A549 (cell line): ENCODE data around the gene F5. TPM values are rescaled to one million over a fixed set of nuclear protein-coding genes. Genes with fewer than 3 reads are reported as not detected.

Experiments used
- ATAC-seq, 2 experiments: fragments of 200-7000 bp in 1 of 2; fragments of >200 bp in 1 of 2; cut with Nextera tagmentation in 1 of 2; cut with Tn5 transposase in 1 of 2; 3 replicates each; pipeline versions ENCODE4 v1.8.0 to v1.9.1; 2018 to 2020; ENCODE audit warnings: mild to moderate bottlenecking in 1 of 2, moderate library complexity in 1 of 2
- CTCF ChIA-PET: fragments of 300-600 bp; sonication (Branson Sonifier 250); formaldehyde crosslinking; extraction: SDS; loops from one replicate; lab custom pipeline; 2021; ENCODE audit warnings: antibody characterized with exemption, inconsistent platforms; lab: Yijun Ruan, JAX
- POLR2A ChIA-PET: fragments of 350-600 bp; formaldehyde crosslinking; extraction: SDS; loops from one replicate; lab custom pipeline; 2021; ENCODE audit warnings: antibody characterized with exemption, inconsistent platforms; lab: Yijun Ruan, JAX
- DNase-seq, 2 experiments: peaks; one replicate each; pipeline versions ENCODE4 v3.0.0 to v3.0.0-alpha.2; 2011 to 2016; ENCODE audit warnings: low read depth in 1 of 2, low spot score in 1 of 2
- FAIRE-seq: peaks from 2 replicates; lab custom pipeline; 2011; peaks lifted over from hg19 to GRCh38; lab: Jason Lieb, UNC
- H3K27ac ChIP-seq, 2 experiments: fragments of >200 bp; sonication (Bioruptor Twin); formaldehyde crosslinking; 3 replicates each; pipeline ENCODE4 v1.5.1; 2016 to 2017
- H3K4me1 ChIP-seq: fragments of >200 bp; sonication (Bioruptor Twin); formaldehyde crosslinking; 3 replicates; pipeline ENCODE4 v1.6.1; 2016
- H3K4me2 ChIP-seq: fragments of >200 bp; sonication (Bioruptor Twin); formaldehyde crosslinking; 3 replicates; pipeline ENCODE4 v1.6.1; 2016
- H3K4me3 ChIP-seq: fragments of >200 bp; sonication (Bioruptor Twin); formaldehyde crosslinking; 3 replicates; pipeline ENCODE4 v1.5.1; 2016
- H3K9me3 ChIP-seq: fragments of >200 bp; sonication (Bioruptor Twin); formaldehyde crosslinking; 3 replicates; pipeline ENCODE4 v1.6.1; 2016
- CBX2 ChIP-seq: fragments of 200-600 bp; sonication (generic); IDR thresholded peaks from 2 replicates; pipeline ENCODE4 v1.6.1; 2016; ENCODE audit warnings: low read depth, mild to moderate bottlenecking, borderline replicate concordance
- CBX8 ChIP-seq: fragments of 200-600 bp; sonication (generic); IDR thresholded peaks from 2 replicates; pipeline ENCODE4 v1.6.1; 2016
- EP300 ChIP-seq, 2 experiments: fragments of >200 bp; sonication (Bioruptor Twin); formaldehyde crosslinking; IDR thresholded peaks; 2 replicates in 1 of 2; 3 replicates in 1 of 2; pipeline ENCODE4 v1.6.1; 2016 to 2017
- FOSL2 ChIP-seq, 2 experiments: fragments of 450-650 bp in 1 of 2; fragments of >200 bp in 1 of 2; sonication (Bioruptor Twin) in 1 of 2; formaldehyde crosslinking; IDR thresholded peaks; 2 replicates each; pipeline versions ENCODE4 v1.5.0 to v1.6.1; 2016 to 2020; ENCODE audit warnings: mild to moderate bottlenecking in 1 of 2, moderate library complexity in 1 of 2
- HDAC2 ChIP-seq: fragments of 200-600 bp; sonication (generic); IDR thresholded peaks from 2 replicates; pipeline ENCODE4 v1.6.1; 2016
- HEYL ChIP-seq: fragments of 250-450 bp; sonication (Bioruptor Pico); IDR thresholded peaks from 2 replicates; pipeline ENCODE4 v1.8.0; 2021; ENCODE audit warnings: mild to moderate bottlenecking, moderate library complexity
- HOXA7 ChIP-seq: fragments of 250-450 bp; sonication (Bioruptor Pico); IDR thresholded peaks from 2 replicates; pipeline ENCODE4 v1.5.0; 2020; ENCODE audit warnings: mild to moderate bottlenecking, moderate library complexity
- JUN ChIP-seq, 2 experiments: fragments of >200 bp; sonication (Bioruptor Twin); formaldehyde crosslinking; IDR thresholded peaks; 2 replicates in 1 of 2; 3 replicates in 1 of 2; pipeline ENCODE4 v1.6.1; 2016 to 2017
- KDM1A ChIP-seq: fragments of 200-600 bp; sonication (generic); IDR thresholded peaks from 2 replicates; pipeline ENCODE4 v1.6.1; 2016; ENCODE audit warnings: low read depth, mild to moderate bottlenecking
- KDM5A ChIP-seq: fragments of 200-600 bp; sonication (generic); IDR thresholded peaks from 2 replicates; pipeline ENCODE4 v1.6.1; 2016; ENCODE audit warnings: antibody characterized with exemption, mild to moderate bottlenecking
- MAZ ChIP-seq: fragments of 150-350 bp; IDR thresholded peaks from 2 replicates; pipeline ENCODE4 v1.6.1; 2014; ENCODE audit warnings: antibody characterized with exemption, low read depth, low read length, borderline replicate concordance
- MYC ChIP-seq: IDR thresholded peaks from 2 replicates; pipeline ENCODE4 v1.6.1; 2012; ENCODE audit warnings: mild to moderate bottlenecking, inconsistent platforms, low read length, improper control_type of control experiment, borderline replicate concordance
- NFE2L2 ChIP-seq: fragments of 150-350 bp; conservative IDR thresholded peaks from 2 replicates; pipeline ENCODE4 v1.6.1; 2014; ENCODE audit warnings: low read length
- NPAS2 ChIP-seq: fragments of 250-450 bp; sonication (Bioruptor Pico); IDR thresholded peaks from 2 replicates; pipeline ENCODE4 v1.8.0; 2022; ENCODE audit warnings: mild to moderate bottlenecking, moderate library complexity, borderline replicate concordance
- NR3C1 ChIP-seq: fragments of >200 bp; sonication (Bioruptor Twin); formaldehyde crosslinking; IDR thresholded peaks from 3 replicates; pipeline ENCODE4 v1.6.1; 2017
- PHF8 ChIP-seq: fragments of 200-600 bp; sonication (generic); IDR thresholded peaks from 2 replicates; pipeline ENCODE4 v1.6.1; 2016; ENCODE audit warnings: low read depth, mild to moderate bottlenecking, antibody characterized with exemption, moderate library complexity, borderline replicate concordance
- POLR2A ChIP-seq: IDR thresholded peaks from 2 replicates; pipeline ENCODE4 v1.6.1; 2012; ENCODE audit warnings: mild to moderate bottlenecking, low read length
- SREBF2 ChIP-seq: fragments of 450-650 bp; IDR thresholded peaks from 2 replicates; pipeline ENCODE4 v1.6.1; 2014; ENCODE audit warnings: mild to moderate bottlenecking, moderate library complexity
- ZNF302 ChIP-seq: fragments of 250-450 bp; sonication (Bioruptor Pico); IDR thresholded peaks from 2 replicates; pipeline ENCODE4 v1.9.0; 2021; ENCODE audit warnings: inconsistent platforms, mild to moderate bottlenecking, moderate library complexity
- ZSCAN20 ChIP-seq: fragments of 250-450 bp; sonication (Bioruptor Pico); IDR thresholded peaks from 2 replicates; pipeline ENCODE4 v1.8.0; 2022; ENCODE audit warnings: mild to moderate bottlenecking, moderate library complexity
- WGBS: methylation state at CpG from one replicate; pipeline ENCODE4 v1.1.6; 2017; ENCODE audit errors: missing lambda C conversion rate; 5-methylcytosine and 5-hydroxymethylcytosine counted together
- polyA plus RNA-seq, 4 experiments: library from polyadenylated mRNA; depleted of rRNA in 3 of 4; stranded (reverse); fragments of >200 nt; fragmentation: RNase III in 1 of 4; extraction: RNeasy Plus Mini Kit Qiagen cat#74134 plus additional on column Dnase treatment in 1 of 4; gene quantifications; 2 replicates in 3 of 4; 3 replicates in 1 of 4; pipeline ENCODE4 v1.2.3, GENCODE V29; 2011 to 2017
- TF ChIP-seq, protein P1 (sequence below): fragments of 250-450 bp; sonication (Bioruptor Pico); IDR thresholded peaks from 2 replicates; pipeline ENCODE4 v1.5.0; 2021; ENCODE audit warnings: mild to moderate bottlenecking, moderate library complexity, borderline replicate concordance
- TF ChIP-seq, protein P2 (sequence below): fragments of 450-650 bp; IDR thresholded peaks from 2 replicates; pipeline ENCODE4 v1.6.1; 2014; ENCODE audit warnings: antibody characterized with exemption
- TF ChIP-seq, protein P3 (sequence below): IDR thresholded peaks from 2 replicates; pipeline ENCODE4 v1.6.1; 2012
- TF ChIP-seq, protein P4 (sequence below): fragments of >200 bp; sonication (Bioruptor Twin); formaldehyde crosslinking; IDR thresholded peaks from 3 replicates; pipeline ENCODE4 v1.5.1; 2016

Gene F5
- polyA plus RNA-seq, 2 of the 4 experiments (the other 2 are of a cell fraction): 0.04 to 0.36 TPM

DNA sequence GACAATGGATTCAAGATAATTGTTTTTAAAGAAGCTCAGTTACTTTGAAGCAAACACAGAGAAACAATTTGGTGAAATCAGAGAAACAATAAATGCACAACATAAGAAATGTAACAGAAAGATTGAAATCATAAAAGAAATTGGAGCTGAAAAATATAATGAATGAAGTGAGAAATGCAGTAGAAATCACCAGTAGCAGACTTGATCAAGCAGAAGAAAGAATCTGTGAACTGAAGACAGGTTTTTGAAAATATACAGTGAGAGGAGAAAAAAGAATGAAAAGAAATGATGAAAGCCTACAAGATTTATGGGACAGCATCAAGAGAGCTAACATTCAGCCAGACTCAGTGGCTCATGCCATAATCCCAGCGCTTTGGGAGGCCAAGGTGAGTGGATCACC is 47.9 kb upstream of the F5 start:
- ATAC-seq (no peak), FAIRE-seq (no peak), DNase-seq (no peak)
- H3K4me1 ChIP-seq: no peaks in the 10 kb centered on the region
- TF ChIP-seq POLR2A (no peak), NPAS2 (CRISPR knock-in tag) (no peak), NR3C1 (no peak), MAZ (no peak), HEYL (no peak), FOSL2 (IDR thresholded peaks at IDR 0.05) (no peak), FOSL2 (CRISPR knock-in tag; IDR thresholded peaks at IDR 0.05) (no peak), JUN (IDR thresholded peaks at IDR 0.05) (no peak), HDAC2 (no peak), SREBF2 (no peak), PHF8 (no peak), MYC (no peak)
- TF ChIP-seq, protein P1, sequence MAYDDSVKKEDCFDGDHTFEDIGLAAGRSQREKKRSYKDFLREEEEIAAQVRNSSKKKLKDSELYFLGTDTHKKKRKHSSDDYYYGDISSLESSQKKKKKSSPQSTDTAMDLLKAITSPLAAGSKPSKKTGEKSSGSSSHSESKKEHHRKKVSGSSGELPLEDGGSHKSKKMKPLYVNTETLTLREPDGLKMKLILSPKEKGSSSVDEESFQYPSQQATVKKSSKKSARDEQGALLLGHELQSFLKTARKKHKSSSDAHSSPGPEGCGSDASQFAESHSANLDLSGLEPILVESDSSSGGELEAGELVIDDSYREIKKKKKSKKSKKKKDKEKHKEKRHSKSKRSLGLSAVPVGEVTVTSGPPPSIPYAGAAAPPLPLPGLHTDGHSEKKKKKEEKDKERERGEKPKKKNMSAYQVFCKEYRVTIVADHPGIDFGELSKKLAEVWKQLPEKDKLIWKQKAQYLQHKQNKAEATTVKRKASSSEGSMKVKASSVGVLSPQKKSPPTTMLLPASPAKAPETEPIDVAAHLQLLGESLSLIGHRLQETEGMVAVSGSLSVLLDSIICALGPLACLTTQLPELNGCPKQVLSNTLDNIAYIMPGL (CRISPR knock-in tag): no peak
- TF ChIP-seq, protein P2, sequence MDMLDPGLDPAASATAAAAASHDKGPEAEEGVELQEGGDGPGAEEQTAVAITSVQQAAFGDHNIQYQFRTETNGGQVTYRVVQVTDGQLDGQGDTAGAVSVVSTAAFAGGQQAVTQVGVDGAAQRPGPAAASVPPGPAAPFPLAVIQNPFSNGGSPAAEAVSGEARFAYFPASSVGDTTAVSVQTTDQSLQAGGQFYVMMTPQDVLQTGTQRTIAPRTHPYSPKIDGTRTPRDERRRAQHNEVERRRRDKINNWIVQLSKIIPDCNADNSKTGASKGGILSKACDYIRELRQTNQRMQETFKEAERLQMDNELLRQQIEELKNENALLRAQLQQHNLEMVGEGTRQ: no peak
- TF ChIP-seq, protein P3, sequence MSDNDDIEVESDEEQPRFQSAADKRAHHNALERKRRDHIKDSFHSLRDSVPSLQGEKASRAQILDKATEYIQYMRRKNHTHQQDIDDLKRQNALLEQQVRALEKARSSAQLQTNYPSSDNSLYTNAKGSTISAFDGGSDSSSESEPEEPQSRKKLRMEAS: no peak
- 0% methylated on average over 1 of the region's 1 CpG for WGBS
- ChIA-PET POLR2A (no interaction called here), CTCF (interaction anchor here (0.7 to 2.2 kb wide), 3 partner anchors 12 to 1091 kb away, joined by 3 to 4 read pairs (median 3); no protein-coding TSS in a partner anchor)
- H3K4me2 ChIP-seq: no peak overlapping the region
- H3K4me3 ChIP-seq: no peak overlapping the region
- no peak overlapping the region for H3K27ac ChIP-seq
- H3K9me3 ChIP-seq: peaks cover 15% of the 10 kb centered on the region; the same call in 2 of the 3 replicates

GRCh38 chr1:169631249-169631648 is 45.0 kb upstream of the F5 start:
- H3K4me1 ChIP-seq: no peaks in the 10 kb centered on the region
- TF ChIP-seq, protein P2: no peak
- TF ChIP-seq NFE2L2: no peak
- no peak for TF ChIP-seq ZSCAN20
- TF ChIP-seq KDM5A: no peak
- no peak for TF ChIP-seq EP300 (IDR thresholded peaks at IDR 0.05)
- no peak for TF ChIP-seq CBX2
- no peak for TF ChIP-seq MAZ
- no peak for TF ChIP-seq ZNF302 (CRISPR knock-in tag)
- no peak for TF ChIP-seq CBX8
- TF ChIP-seq, protein P4, sequence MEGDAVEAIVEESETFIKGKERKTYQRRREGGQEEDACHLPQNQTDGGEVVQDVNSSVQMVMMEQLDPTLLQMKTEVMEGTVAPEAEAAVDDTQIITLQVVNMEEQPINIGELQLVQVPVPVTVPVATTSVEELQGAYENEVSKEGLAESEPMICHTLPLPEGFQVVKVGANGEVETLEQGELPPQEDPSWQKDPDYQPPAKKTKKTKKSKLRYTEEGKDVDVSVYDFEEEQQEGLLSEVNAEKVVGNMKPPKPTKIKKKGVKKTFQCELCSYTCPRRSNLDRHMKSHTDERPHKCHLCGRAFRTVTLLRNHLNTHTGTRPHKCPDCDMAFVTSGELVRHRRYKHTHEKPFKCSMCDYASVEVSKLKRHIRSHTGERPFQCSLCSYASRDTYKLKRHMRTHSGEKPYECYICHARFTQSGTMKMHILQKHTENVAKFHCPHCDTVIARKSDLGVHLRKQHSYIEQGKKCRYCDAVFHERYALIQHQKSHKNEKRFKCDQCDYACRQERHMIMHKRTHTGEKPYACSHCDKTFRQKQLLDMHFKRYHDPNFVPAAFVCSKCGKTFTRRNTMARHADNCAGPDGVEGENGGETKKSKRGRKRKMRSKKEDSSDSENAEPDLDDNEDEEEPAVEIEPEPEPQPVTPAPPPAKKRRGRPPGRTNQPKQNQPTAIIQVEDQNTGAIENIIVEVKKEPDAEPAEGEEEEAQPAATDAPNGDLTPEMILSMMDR: no peak
- TF ChIP-seq HOXA7 (CRISPR knock-in tag): no peak
- no peak for TF ChIP-seq FOSL2 (IDR thresholded peaks at IDR 0.05)
- no peak for TF ChIP-seq FOSL2 (CRISPR knock-in tag; IDR thresholded peaks at IDR 0.05)
- TF ChIP-seq KDM1A: no peak
- no peak overlapping the region for H3K4me3 ChIP-seq
- FAIRE-seq: no peak
- no peak for ATAC-seq
- H3K4me2 ChIP-seq: no peak overlapping the region
- 6% methylated on average over 3 of the region's 3 CpGs for WGBS
- H3K9me3 ChIP-seq: peaks cover 15% of the 10 kb centered on the region; the same call in 2 of the 3 replicates
- ChIA-PET POLR2A (no interaction called here), CTCF (no interaction called here)
- H3K27ac ChIP-seq: no peak overlapping the region
- no peak for DNase-seq
